OCI-LY7 (cell line): Measurements from ENCODE around the gene ZBTB47. TPM values are rescaled to one million over a fixed set of nuclear protein-coding genes. Genes with fewer than 3 reads are reported as not detected.

Source experiments
- BruUV-seq: library from RNA; stranded (reverse); fragments of 400-500 nt; replicated peaks from 2 replicates; lab custom pipeline; 2021; lab: Mats Ljungman, UMichigan
- CTCF ChIA-PET: fragments of 300-600 bp; sonication (Branson Sonifier 250); formaldehyde crosslinking; loops from one replicate; lab custom pipeline; 2022; ENCODE audit warnings: antibody characterized with exemption; ENCODE audit not compliant: unreplicated experiment; lab: Charles Lee
- POLR2A ChIA-PET: fragments of 300-600 bp; sonication (Branson Sonifier 250); formaldehyde crosslinking; loops from one replicate; lab custom pipeline; 2022; ENCODE audit warnings: antibody characterized with exemption; lab: Charles Lee
- DNase-seq: peaks from one replicate; pipeline ENCODE4 v3.0.0-alpha.2; 2015; ENCODE audit warnings: low spot score
- H2AFZ ChIP-seq: fragments of 200-600 bp; sonication (generic), shearing (Covaris generic); 2 replicates; pipeline ENCODE4 v1.6.1; 2014; ENCODE audit warnings: mild to moderate bottlenecking, antibody characterized with exemption, low read length, moderate library complexity
- H3K27ac ChIP-seq: fragments of 200-600 bp; sonication (generic); 2 replicates; pipeline ENCODE4 v1.5.1; 2014; ENCODE audit warnings: mixed run types, low read depth, mild to moderate bottlenecking, moderate library complexity, low read length, inconsistent platforms; ENCODE audit not compliant: poor library complexity, severe bottlenecking
- H3K36me3 ChIP-seq: fragments of 200-600 bp; sonication (generic); 2 replicates; pipeline ENCODE4 v1.6.1; 2014; ENCODE audit warnings: mild to moderate bottlenecking, antibody characterized with exemption, low read length, moderate library complexity, mixed read lengths; ENCODE audit not compliant: insufficient read depth
- H3K4me1 ChIP-seq: fragments of 200-600 bp; sonication (generic); 2 replicates; pipeline ENCODE4 v1.5.1; 2014; ENCODE audit warnings: mild to moderate bottlenecking, low read length; ENCODE audit not compliant: insufficient read depth, poor library complexity, severe bottlenecking
- H3K4me2 ChIP-seq: fragments of 200-600 bp; sonication (generic); 2 replicates; pipeline ENCODE4 v1.6.1; 2014; ENCODE audit warnings: mild to moderate bottlenecking, low read length
- H3K4me3 ChIP-seq: fragments of 200-600 bp; sonication (generic); 2 replicates; pipeline ENCODE4 v1.5.1; 2014; ENCODE audit warnings: mild to moderate bottlenecking, low read depth, low read length; ENCODE audit not compliant: poor library complexity, severe bottlenecking
- H3K79me2 ChIP-seq: fragments of 200-600 bp; sonication (generic); 2 replicates; pipeline ENCODE4 v1.6.1; 2016; ENCODE audit warnings: low read depth, mild to moderate bottlenecking, low read length, moderate library complexity, mixed read lengths; ENCODE audit not compliant: insufficient read depth
- H3K9me2 ChIP-seq: fragments of 200-600 bp; sonication (generic); 2 replicates; pipeline ENCODE4 v1.6.1; 2016; ENCODE audit warnings: mild to moderate bottlenecking, low read length, mixed read lengths; ENCODE audit not compliant: insufficient read depth
- H3K9me3 ChIP-seq: fragments of 200-600 bp; sonication (generic); 2 replicates; pipeline ENCODE4 v1.6.1; 2014; ENCODE audit warnings: mild to moderate bottlenecking, mixed run types, low read length, mixed read lengths
- H4K20me1 ChIP-seq: fragments of 200-600 bp; sonication (generic); 2 replicates; pipeline ENCODE4 v1.6.1; 2014; ENCODE audit warnings: mild to moderate bottlenecking, antibody characterized with exemption, low read length, moderate library complexity, mixed read lengths; ENCODE audit not compliant: insufficient read depth
- EZH2phosphoT487 ChIP-seq: fragments of 200-600 bp; sonication (generic); IDR thresholded peaks from 2 replicates; pipeline ENCODE4 v1.6.1; 2018; ENCODE audit warnings: low read depth, borderline replicate concordance, mild to moderate bottlenecking, mixed run types, antibody characterized with exemption, low read length, moderate library complexity, mixed read lengths
- intact Hi-C: fragments of 100-400 bp; cut with micrococcal nuclease; formaldehyde crosslinking; loops from one replicate; pipeline ENCODE4 v1.10.0; 2022; ENCODE audit not compliant: unreplicated experiment
- total RNA-seq, 2 experiments: library from RNA; depleted of rRNA in 1 of 2; stranded (reverse); fragments of >200 nt in 1 of 2; shearing (Covaris generic) in 1 of 2; gene quantifications; 2 replicates each; pipeline ENCODE4 v1.2.3, GENCODE V29; 2014 to 2022
- TF ChIP-seq, protein P1 (sequence below): fragments of 200-600 bp; sonication (generic); conservative IDR thresholded peaks from 2 replicates; pipeline ENCODE4 v1.5.1; 2014; ENCODE audit warnings: mild to moderate bottlenecking, antibody characterized with exemption, low read length, moderate library complexity, mixed read lengths

ZBTB47 gene
- total RNA-seq, 2 experiments from 2014 or later: 0.09 TPM; not detected in 1

DNA sequence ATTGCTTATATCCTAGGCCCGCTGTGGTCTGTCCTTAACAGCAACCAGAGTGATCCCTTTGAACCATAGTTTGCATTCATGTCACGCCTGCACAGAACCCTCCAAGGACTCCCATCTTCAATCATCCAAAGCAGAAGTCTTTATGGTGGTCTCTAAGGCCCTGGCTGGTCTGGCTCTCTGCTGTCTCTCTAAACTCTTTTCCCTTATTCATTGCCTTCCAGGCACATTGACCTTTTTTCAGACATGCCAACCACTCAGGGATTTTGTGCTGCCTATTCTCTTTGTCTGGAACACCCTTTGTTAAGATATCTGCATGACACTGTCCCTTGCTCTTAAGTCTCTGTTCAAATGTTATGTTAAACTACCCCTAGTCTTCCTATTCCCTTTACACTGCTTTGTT lies 21.9 kb upstream of the ZBTB47 start:
- no peak for DNase-seq
- no peak overlapping the region for H3K4me2 ChIP-seq
- no TSS peak for BruUV-seq
- H3K4me1 ChIP-seq: no peaks in the 10 kb centered on the region
- H2AFZ ChIP-seq: no peak overlapping the region
- no peaks in the 10 kb centered on the region for H3K9me3 ChIP-seq
- no peaks in the 10 kb centered on the region for H3K79me2 ChIP-seq
- no peak overlapping the region for H3K27ac ChIP-seq
- ChIA-PET POLR2A (no interaction called here), CTCF (no interaction called here)
- intact Hi-C loops: no loop called here
- no peak overlapping the region for H3K4me3 ChIP-seq
- H4K20me1 ChIP-seq: no peaks in the 10 kb centered on the region
- H3K9me2 ChIP-seq: no peaks in the 10 kb centered on the region
- H3K36me3 ChIP-seq: peaks cover 93% of the 10 kb centered on the region
- TF ChIP-seq EZH2phosphoT487: no peak
- TF ChIP-seq, protein P1, sequence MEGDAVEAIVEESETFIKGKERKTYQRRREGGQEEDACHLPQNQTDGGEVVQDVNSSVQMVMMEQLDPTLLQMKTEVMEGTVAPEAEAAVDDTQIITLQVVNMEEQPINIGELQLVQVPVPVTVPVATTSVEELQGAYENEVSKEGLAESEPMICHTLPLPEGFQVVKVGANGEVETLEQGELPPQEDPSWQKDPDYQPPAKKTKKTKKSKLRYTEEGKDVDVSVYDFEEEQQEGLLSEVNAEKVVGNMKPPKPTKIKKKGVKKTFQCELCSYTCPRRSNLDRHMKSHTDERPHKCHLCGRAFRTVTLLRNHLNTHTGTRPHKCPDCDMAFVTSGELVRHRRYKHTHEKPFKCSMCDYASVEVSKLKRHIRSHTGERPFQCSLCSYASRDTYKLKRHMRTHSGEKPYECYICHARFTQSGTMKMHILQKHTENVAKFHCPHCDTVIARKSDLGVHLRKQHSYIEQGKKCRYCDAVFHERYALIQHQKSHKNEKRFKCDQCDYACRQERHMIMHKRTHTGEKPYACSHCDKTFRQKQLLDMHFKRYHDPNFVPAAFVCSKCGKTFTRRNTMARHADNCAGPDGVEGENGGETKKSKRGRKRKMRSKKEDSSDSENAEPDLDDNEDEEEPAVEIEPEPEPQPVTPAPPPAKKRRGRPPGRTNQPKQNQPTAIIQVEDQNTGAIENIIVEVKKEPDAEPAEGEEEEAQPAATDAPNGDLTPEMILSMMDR: no peak

DNA sequence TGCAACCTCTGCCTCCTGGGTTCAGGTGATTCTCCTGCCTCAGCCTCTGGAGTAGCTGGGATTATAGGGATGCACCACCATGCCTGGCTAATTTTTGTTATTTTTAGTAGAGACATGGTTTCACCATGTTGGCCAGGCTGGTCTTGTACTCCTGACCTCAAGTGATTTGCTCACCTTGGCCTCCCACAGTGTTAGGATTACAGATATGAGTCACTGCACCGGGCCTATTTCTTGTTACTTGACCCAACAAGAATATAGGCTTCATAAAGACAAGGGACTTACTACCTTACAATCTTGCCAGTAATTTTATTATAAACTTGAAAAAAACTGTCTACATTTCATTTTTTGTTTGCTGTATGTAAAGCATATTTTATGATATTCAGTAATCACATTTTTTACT lies 21.4 kb upstream of the ZBTB47 start:
- no peaks in the 10 kb centered on the region for H4K20me1 ChIP-seq
- H3K9me2 ChIP-seq: no peaks in the 10 kb centered on the region
- TF ChIP-seq EZH2phosphoT487: no peak
- TF ChIP-seq, protein P1: no peak
- no peaks in the 10 kb centered on the region for H3K9me3 ChIP-seq
- ChIA-PET POLR2A (no interaction called here), CTCF (no interaction called here)
- intact Hi-C loops: no loop called here
- H3K27ac ChIP-seq: no peak overlapping the region
- no peaks in the 10 kb centered on the region for H3K4me1 ChIP-seq
- H3K36me3 ChIP-seq: peaks cover 94% of the 10 kb centered on the region
- BruUV-seq: no TSS peak
- DNase-seq: no peak
- no peak overlapping the region for H3K4me3 ChIP-seq
- no peak overlapping the region for H2AFZ ChIP-seq
- no peak overlapping the region for H3K4me2 ChIP-seq
- no peaks in the 10 kb centered on the region for H3K79me2 ChIP-seq

- no peak for DNase-seq
- intact Hi-C loops: no loop called here
- no peak overlapping the region for H3K4me3 ChIP-seq
- no peaks in the 10 kb centered on the region for H4K20me1 ChIP-seq
- no peaks in the 10 kb centered on the region for H3K4me1 ChIP-seq
- no peaks in the 10 kb centered on the region for H3K9me2 ChIP-seq
- H3K4me2 ChIP-seq: no peak overlapping the region
- no peak overlapping the region for H3K27ac ChIP-seq
- TF ChIP-seq, protein P1: no peak
- no peak for TF ChIP-seq EZH2phosphoT487
- no TSS peak for BruUV-seq
- H2AFZ ChIP-seq: no peak overlapping the region
- CTCF ChIA-PET: no interaction called here
- POLR2A ChIA-PET: interaction anchor here (0.6 to 1.7 kb wide), 3 partner anchors 9 to 51 kb away, joined by 3 to 6 read pairs (median 3); no protein-coding TSS in a partner anchor
- peaks cover 95% of the 10 kb centered on the region for H3K36me3 ChIP-seq
- no peaks in the 10 kb centered on the region for H3K79me2 ChIP-seq
- no peaks in the 10 kb centered on the region for H3K9me3 ChIP-seq
Observed at GRCh38 chr3:42633544-42633943, 20.0 kb upstream of the ZBTB47 start.
